HPDE6-E6E7 (cell line): ENCODE data around the gene CXorf58.

Source experiments
- DNase-seq: peaks from one replicate; pipeline ENCODE4 v3.0.0; 2011; ENCODE audit warnings: missing footprints; ENCODE audit errors: extremely low spot score

CXorf58 gene

DNA sequence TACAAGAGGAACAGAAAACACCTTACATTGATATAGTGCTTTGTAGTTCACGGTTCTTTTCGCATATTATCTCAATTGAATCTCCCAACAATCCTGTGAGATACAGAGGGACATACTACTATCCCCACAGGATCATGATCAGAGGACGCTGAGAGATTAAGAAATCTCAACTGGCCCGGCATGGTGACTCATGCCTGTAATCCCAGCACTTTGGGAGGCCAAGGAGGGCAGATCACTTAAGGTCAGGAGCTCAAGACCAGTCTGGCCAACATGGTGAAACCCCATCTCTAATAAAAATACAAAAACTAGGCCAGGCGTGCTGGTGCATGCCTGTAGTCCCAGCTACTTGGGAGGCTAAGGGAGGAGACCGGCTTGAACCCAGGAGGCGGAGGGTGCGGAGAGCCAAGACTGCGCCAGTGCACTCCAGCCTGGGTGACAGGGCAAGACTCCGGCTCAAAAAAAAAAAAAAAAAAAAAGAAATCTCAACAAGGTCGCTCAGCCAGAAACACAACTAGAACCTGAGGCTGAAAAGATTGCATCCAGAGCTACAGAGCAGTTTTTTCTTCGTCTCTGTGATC lies 7.5 kb upstream of the CXorf58 start:
- DNase-seq: no peak

DNA sequence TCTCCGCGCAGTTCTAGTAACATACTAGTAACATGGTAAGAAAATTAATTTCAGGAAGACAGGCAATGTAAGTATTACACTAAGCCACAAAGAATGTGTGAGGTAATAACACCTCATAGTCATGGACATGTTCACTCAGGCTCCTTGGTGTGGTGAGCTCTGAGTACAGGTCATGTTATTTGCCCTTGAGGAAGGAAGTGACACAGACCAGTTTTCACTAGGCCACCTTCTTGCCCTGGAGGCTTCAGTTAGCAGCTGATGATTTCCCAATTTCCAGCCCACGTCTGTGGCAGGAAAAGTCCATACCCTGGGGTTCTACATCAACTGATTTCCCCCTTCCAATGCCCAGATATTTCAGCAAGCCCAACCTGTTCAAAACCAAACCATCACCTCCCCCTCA lies 6.7 kb upstream of the CXorf58 start:
- peak; percentile 80 for DNase-seq

DNA sequence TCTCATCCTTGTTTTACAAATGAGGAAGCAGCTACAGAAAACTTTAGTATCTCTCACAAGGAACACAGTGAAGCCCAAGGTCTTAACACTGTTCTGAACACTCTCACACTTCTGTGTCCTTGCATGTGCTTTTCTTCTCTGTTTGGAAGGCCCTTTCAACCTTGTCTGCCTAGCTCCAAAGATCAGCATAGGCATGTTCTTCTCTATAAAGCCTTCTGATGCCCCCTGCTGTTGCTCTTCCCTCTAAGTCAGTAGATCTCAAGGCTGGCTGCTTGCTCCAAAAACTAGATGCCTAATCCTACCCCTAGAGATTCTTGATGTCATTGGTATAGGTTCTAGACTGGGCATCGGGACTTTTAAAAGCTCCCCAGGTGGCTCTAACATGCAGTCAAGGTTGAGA lies 6.0 kb upstream of the CXorf58 start:
- DNase-seq: peak; percentile 37

DNA sequence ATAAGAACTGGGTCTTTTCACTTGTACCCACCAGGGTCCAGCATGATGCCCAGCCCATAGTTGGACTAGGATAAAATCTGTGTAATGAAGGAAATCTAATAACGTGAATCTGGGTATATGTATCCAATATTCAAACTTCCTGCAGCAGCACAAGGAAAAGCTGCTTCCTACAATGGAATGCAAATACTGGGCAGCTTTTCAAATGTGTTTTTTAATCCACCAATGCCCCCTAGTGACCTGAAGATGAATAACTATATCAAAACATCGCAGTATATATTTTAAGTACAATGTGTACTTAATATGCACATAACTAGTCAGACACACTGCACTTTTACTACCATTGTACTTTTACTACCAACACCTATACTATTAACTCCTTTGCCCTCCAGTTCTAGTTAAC lies 5.4 kb upstream of the CXorf58 start:
- DNase-seq: peak; percentile 37

DNA sequence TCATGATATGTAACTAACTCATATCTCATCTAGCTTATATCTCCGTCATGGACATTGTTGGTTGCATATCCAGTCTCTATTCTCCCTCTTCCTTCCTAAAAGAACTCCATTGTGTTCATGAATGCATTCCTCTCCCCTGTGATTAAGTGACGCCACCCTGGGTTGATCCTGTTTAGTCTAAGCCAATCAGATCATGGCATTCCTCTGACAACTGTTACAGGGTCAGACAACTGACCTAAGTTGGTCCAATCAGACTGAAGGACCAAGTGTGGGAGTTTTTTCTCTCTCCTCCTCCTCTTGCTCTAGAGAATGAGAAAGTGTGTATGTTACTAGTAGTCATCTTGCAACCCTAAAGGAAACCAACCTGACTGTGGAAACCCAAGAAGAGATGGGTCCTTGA lies 3.7 kb upstream of the CXorf58 start:
- no peak for DNase-seq

DNA sequence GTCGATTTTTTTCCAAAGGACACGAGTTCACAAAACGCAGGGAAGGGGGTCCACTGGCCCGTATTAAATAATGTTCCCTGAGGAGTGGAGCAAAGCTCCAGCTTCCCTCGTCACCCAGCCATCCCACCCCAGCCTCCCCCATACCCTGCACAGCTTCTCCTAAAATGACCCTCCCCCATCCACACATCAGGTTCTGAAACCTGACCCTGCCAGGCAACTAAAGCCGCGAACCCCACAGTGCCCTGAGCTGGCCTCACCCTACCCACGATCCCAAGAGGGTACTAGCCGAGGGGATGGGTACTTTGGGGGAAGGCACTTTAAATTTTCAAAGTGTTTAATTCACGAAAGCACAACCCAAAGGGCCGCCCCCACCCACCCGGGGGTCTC lies 702 bp upstream of the CXorf58 start:
- no peak for DNase-seq

DNA sequence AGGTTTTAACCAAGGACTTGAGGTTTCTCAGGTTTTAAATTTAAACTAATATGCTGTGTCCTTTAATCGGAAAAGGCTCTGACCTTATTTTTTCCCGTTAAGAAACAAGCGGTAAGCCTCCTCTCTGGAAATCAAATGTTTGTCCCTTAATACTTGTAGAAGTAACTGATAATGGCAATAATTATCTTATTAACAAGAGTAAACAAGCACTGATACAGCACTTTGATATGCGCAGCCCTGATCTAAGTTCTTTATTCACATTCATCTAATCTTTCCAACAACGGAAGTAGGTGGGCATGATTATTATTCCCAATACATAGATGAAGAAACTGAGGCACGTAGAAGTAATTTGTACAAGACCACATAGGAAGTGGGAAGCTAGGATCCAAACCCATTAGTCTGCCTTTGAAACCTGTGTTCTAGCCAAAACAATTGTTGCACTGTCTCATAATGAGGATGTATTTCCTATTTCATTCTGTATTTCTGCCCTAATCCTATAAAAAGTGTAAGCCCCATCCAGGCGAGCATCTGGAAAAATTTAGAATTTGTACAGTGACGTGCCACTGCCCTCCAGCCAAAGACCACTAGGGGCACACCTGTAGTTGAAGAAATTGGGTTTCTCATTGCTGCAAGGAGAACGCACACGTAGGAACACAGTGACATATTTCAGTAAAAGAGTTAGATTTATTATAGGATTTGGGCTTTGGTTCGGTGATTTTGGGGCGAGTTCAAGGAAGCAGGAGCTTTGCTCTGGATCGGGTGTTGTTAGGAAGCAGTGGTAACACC lies 606 bp downstream of the CXorf58 start:
- no peak for DNase-seq

DNA sequence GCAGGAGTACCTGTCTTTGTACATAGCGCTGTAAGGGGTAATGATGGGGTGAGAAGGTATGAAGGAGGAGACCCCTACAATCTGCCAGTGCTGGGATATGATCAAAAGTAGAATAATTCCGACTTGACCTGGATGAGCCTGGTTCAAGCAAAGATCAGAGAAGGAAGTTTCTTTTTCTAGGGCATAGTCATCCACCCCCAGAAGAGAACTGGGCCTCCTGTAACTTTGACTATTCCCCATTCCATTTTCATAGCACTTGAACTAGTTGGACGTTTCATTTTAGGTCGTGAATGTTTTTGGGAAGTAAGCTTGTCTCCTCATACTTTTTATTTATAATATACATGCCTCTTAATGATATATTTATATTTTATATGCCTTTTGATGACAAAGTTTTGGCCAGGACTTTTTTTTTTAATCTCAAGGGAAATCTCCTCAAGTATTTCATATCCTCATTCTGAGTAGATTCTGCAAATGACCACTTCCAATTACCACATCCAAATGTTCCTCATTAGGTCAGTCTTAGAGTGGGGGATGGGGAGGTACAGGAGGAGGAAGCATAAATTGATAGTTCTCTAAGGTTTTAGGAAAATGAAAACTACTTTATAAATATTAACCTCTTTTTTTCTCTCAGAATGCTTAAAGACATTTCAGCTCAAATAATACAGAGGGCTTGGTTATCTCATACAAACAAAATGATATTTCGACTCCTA lies 3.5 kb downstream of the CXorf58 start:
- DNase-seq: no peak

DNA sequence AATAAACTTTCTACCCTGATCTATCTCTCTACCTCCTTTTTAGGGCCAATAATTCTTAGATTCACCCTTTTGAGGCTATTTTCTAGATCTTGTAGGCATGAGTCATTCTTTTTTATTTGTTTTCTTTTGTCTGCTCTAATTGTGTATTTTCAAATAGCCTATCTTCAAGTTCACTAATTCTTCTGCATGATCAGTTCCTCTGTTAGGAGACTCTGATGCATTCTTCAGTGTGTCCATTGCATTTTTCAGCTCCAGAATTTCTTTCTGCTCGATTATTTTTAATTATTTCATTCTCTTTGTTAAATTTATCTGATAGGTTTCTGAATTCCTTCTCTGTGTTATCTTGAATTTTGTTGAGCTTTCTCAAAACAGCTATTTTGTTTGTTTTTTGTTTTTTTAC lies 11.3 kb downstream of the CXorf58 start:
- no peak for DNase-seq

DNA sequence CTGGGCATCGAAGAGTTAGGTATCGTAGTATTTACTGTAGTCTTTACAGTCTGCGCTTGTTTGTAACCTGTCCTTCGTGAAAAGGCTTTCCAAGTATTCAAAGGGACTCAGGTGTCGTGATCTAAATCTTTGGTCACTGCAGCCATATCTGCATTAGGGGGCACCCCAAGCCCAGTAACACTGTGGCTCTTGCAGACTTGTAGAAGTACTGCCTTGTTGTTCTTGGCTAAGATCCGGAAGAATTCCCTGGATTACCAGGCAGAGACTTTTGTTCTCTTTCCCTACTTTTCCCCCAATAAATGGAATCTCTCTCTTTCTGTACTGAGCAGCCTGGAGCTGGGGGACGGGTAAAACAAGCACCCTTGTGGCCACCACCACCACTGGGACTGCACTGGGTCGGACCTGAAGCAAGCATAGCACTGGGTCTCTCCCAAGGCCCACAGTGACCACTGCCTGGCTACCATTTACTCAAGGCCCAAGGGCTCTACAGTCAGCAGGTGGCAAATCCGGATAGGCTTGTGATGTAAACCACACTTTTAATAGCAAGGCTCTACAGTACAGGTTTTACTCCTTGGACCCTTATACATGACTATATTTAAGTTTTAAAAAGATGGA lies 12.0 kb downstream of the CXorf58 start:
- DNase-seq: no peak

DNA sequence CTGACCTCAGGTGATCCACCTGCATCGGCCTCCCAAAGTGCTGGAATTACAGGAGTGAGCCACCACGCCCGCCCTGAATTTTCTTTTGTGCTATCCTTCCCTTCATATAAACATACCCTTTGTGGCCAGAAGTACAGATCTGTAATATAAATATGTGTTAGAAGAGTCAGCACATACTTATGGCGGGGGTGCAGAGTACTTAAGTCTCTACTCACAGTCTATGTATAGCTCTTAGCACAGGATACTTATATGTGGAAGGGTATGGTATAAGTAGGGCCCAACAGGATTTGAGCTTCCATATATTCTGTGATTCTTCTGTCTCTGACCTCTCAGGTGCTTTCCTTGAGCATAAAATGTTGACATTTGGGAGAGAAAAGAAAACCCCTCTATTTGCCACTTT lies 18.2 kb downstream of the CXorf58 start:
- DNase-seq: no peak

DNA sequence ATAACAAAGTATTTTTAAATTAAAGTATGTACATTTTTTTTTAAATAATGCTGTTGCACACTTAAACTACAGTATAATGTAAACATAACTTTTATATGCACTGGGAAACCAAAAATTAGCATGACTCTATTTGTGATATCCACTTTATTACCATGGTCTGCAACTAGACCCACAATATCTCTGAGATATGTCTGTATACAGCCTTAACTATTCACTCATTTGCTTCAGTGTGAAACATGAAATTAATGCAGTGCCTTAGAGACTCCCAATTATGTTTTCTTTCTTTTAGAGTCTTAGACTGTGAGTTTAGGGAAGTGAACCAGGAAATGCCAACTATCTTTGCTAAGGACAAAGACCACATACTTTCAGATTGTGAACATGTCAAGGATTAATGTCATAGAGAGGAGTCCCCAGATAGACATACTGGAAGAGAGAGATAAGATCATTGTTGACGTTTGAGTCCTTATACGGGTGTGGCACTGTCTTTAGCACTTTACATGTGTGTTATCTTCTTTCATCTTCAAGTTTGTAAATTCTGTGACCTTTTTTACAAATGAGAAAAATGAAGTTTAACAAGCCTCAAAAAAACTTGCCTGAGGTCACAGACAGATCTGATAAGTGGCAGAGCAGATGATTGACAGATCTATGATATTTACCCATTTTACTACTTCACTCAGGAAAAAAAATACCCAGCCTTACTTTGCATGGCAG lies 23.2 kb downstream of the CXorf58 start:
- DNase-seq: no peak

DNA sequence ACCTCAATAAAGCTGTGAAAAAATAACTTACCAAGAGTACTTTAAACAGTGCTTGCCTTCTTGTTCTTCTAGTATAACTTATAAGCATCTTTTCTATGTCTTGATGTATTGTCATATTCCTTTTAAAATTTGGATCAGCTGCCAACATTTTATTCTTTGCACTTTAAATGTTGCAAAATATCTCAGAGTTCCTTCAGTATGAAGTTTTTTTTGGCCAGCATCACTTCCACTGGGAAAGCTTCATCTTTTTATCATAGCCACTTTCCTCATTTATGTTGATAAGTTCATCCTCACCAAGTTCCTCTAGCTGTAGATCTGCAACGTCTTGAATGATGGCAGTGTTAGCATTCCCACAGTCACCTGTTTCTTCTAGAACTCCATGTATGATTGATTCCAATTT lies 24.2 kb downstream of the CXorf58 start:
- no peak for DNase-seq

DNA sequence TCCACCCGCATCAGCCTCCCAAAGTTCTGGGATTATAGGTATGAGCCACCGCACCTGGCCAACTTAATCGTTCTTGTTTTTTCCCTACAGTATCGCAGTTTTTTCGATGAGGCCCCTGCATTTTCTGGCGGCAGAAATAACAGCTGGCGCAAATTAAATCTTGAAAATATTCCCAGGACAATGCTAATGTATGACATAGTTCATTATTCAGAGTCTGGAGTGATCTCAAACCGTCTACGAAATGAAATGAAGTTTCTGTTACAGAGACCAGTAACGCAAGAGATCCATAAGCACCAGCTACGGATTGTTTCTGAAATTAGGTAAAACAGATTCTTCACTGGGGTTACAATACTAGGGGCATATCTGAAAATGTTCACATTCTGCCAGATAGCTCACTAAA lies 27.3 kb downstream of the CXorf58 start:
- no peak for DNase-seq

DNA sequence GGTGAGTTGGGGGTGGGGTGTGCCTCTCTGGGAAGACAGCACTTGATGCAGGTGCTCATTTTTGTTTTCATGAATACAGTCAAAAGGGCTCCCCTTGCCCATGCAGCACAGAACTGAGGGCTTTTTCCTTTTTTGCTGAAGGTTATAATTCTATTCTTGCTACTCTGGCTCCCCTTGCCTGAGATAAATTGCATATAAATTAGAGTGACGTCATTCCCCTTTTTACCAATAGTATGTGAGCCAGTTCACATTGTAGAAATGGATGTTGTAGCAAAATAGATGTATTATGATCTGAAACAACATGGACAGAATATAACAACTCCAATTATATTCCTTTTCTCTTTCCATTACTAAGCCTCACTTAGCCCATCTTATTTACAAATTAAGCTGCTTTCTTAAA lies 28.4 kb downstream of the CXorf58 start:
- DNase-seq: no peak

DNA sequence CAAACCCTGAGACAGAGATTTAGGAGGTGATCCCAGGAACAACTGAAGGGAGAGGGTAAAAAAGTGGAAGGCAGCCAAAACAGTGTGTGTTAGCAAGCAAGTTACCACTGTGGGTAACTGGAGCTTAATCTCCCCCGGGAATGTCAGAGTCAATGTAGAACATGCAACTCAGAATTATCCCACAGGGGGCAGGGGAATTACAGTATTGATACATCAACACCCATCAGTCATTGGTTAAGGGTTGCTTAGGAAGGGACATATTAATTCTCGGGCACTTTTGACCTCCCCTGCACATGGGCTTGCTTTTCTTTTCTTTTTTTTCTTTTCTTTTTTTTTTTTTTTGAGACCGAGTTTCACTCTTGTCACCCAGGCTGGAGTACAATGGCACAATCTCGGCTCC lies 29.3 kb downstream of the CXorf58 start:
- no peak for DNase-seq

DNA sequence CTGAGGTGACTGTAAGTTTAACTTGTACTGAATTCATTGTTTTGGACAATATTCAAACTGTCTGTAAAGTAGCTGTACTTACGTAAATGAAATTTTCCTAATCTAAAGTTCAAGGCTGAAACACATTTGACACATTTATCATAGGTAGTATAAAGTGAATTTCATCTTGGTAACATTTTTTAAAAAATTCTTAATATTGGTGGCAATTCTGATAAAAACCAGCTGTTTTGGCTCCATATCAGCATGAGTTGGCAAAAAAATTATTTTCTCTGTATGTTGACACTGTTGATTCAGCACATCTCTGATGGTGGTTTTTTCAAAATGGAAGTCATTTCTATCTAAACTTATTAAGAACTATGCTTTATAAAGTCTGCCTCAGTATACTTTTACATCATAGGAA lies 30.9 kb downstream of the CXorf58 start:
- DNase-seq: no peak

DNA sequence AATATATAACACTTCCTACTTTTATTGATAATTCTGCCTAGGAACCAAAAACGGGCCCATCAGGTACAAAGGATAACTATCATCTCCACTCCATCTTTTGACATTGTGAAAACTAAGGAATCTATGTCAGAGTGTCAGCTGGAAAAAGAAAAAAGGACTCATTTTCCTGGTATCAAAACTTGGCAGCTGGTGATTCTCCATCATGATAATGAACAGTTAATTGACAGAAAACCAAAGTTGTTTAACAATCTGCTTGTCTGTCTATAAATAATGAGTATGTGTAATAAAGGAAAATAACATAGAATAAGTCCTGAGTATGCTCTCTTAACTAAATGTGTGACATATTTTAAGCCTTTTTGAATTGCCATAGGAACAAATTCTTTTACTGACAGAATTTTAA lies 31.4 kb downstream of the CXorf58 start:
- no peak for DNase-seq

DNA sequence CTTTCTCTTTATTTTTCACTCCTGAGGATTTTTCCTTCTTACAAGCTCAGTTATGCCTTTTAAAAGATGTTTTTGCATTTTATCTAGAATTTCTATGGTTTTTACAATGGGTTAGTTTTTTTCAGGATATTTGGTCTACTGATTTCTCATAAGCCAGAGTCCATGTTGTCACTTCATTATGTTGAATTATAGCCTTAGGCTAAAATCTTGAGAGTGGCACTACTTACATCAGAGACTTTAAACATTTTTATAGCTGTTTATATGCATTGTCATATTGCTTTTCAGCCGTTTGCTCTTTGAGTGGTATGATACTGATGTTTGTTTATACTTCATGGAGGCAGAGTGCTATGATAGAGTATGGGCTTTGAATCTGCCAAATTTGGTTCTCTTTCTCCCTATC lies 36.4 kb downstream of the CXorf58 start:
- DNase-seq: no peak

DNA sequence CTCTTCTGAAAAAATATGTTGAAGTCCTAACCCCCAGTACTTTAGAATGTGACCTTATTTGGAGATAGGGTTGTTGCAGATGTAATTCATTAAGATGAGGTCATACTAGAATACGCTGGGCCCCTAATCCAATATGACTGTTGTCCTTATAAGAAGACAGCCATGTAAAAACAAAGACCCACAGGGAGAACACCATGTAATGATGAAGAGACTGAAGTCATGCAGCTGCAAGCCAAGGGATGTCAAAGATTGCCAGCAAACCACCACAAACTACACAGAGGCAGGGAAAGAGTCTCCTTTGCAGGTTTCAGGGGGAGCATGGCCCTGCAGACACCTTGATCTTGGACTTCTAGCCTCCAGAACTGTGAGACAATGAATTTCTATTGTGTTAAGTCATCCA lies 37.4 kb downstream of the CXorf58 start:
- DNase-seq: no peak

DNA sequence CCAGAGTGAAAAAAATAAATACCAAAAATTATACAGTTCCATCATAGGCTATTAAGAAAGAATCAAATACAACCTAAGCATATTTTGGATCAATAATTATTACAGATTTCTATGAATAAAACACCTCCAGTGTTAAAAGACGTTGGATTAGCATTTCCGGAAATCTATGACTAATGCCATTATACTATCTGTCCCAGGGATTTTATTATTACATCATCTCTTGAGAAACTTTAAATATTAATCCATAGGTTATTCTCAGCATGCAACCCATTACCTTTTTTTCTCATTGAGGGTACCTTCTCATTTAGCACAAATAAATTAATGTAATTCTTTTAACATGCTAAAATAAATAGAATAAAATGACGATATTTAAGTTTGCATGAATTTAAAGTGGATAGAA lies 44.6 kb downstream of the CXorf58 start:
- no peak for DNase-seq
